ENCODE results near the gene FAM180A.

Gene FAM180A

DNA sequence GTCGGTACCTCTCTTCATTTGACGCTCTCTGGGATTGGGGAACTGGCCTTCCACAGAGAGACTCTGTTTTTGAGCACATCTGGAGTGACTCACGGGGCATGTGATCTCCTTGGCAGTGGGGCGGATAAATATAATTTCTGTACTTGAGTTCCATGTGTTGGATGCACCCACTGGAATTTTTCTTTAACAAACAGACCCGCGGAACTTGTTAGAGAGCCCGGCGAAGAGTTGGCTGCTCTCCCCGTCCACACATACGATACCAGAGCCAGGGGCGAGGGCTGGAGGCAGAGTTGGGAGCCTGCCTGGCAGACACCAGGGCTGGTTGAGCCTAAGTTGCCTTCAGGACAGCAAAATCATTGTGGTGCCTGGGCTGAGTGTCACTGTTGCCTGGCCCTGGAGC, at the start of gene FAM180A:
Gene FAM180A, minus strand, starts transcription at position 44 of the 400 bp plus-strand sequence. CDS start 233 bp downstream, outside the sequence.
- H3K4me3 ChIP-seq (ENCODE audit: control insufficient read depth, low read depth, low read length): peak within 1 kb of the TSS; percentile 38
- TF ChIP-seq, protein P1, sequence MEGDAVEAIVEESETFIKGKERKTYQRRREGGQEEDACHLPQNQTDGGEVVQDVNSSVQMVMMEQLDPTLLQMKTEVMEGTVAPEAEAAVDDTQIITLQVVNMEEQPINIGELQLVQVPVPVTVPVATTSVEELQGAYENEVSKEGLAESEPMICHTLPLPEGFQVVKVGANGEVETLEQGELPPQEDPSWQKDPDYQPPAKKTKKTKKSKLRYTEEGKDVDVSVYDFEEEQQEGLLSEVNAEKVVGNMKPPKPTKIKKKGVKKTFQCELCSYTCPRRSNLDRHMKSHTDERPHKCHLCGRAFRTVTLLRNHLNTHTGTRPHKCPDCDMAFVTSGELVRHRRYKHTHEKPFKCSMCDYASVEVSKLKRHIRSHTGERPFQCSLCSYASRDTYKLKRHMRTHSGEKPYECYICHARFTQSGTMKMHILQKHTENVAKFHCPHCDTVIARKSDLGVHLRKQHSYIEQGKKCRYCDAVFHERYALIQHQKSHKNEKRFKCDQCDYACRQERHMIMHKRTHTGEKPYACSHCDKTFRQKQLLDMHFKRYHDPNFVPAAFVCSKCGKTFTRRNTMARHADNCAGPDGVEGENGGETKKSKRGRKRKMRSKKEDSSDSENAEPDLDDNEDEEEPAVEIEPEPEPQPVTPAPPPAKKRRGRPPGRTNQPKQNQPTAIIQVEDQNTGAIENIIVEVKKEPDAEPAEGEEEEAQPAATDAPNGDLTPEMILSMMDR (IDR thresholded peaks at IDR 0.05; ENCODE audit: control insufficient read depth, insufficient read depth, low read depth, low read length, missing control alignments): no peak
- DNase-seq (ENCODE audit: low read depth): peak; percentile 69

DNA sequence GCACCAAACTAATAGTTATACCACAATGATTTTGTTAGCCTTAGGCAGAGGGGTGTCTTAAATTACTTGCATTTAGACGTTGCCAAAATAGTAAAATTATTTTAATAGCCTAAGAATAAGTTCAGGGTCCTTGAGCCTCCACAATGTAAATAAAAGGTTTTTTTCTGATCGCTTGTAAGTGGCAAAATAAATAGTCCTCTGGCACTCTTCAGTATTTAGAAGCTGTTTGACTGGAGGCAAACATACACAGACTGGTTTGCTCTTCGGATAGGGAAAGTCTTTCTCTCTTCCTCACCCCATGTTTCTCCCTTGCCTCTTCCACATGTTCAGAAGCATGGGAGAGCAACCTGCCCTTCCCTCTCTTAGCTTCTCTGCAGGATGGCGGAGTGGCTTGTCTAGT, 49.5 kb upstream of the FAM180A start:
- no peak for DNase-seq (ENCODE audit: low read depth)
- TF ChIP-seq, protein P1 (IDR thresholded peaks at IDR 0.05; ENCODE audit: control insufficient read depth, insufficient read depth, low read depth, low read length, missing control alignments): no peak

DNA sequence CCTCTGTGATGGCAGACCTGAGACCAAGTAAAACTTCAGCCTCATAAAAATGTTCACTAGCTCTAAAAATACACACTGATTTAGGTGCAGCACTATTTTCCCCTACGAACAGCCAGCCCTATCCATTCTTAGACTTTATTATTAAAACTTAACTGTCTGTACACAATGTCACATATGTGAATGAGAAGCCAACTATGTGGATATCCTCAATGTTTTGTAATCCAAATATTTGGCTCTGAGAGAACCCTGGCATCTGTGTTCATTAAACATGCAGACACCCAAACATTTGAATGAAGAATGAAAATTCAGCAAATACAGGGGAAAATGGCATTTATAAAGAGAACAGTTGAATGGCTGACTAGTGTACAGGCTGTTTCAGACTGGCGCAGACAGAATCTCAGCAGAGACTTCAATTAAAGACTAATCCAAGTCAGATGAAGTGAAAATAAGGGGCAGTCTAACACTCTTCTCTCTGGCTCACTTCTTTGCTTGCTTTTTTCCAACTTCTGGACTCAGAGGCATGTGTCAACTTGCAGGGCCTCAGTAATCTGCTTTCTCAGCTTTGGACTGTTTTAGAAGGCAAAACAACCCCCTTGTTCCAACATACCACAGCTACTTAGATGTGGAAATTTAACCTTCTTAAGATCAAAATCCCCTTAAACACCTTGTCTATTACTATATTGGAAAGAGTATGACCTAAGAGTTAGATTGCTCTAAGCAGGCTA, 47.4 kb upstream of the FAM180A start:
- no peak for DNase-seq (ENCODE audit: low read depth)

More for the DNA sequence above, 49.5 kb upstream of the FAM180A start:
- no peak overlapping the region for H3K4me3 ChIP-seq (ENCODE audit: control insufficient read depth, low read depth, low read length)

DNA sequence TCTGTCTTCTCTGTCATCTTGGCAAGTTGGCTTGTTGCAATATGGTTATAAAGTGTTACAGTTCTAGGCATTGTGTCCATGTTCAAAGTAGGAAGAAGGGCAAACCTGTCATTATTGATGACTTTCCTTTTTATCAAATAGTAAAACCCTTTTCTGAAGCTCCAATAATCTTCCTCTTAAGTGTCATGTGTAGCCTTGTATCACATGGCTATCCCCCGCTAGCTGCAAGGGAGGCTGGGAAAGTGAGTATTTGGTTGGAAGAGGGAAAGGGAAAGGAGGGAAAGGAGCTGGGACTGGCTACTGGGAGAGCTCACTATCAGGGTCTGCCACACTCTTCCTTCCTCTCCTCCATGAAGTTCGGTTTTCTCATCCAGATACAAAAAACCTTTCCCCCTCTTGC, 45.2 kb upstream of the FAM180A start:
- no peak overlapping the region for H3K4me3 ChIP-seq (ENCODE audit: control insufficient read depth, low read depth, low read length)
- no peak for DNase-seq (ENCODE audit: low read depth)
- TF ChIP-seq, protein P1 (IDR thresholded peaks at IDR 0.05; ENCODE audit: control insufficient read depth, insufficient read depth, low read depth, low read length, missing control alignments): no peak

More for the DNA sequence above, 47.4 kb upstream of the FAM180A start:
- TF ChIP-seq, protein P1 (IDR thresholded peaks at IDR 0.05; ENCODE audit: control insufficient read depth, insufficient read depth, low read depth, low read length, missing control alignments): no peak
- no peak overlapping the region for H3K4me3 ChIP-seq (ENCODE audit: control insufficient read depth, low read depth, low read length)

DNA sequence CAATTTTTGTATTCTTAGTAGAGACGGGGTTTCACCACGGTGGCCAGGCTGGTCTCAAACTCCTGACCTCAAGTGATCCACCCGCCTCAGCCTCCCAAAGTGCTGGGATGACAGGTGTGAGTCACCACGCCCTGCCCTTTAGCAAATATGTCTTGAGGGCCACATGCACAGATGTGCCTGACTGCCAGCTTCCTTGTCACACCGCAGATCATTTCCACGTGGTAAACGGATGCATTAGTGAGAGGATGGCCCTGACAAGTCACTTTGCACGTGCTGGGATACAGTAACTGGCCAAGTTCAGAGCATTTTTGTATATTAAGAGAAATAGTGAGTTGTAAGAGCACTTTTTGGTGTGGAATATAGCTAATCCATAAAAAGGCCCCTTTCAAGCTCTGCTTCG, 44.3 kb upstream of the FAM180A start:
- no peak overlapping the region for H3K4me3 ChIP-seq (ENCODE audit: control insufficient read depth, low read depth, low read length)
- DNase-seq (ENCODE audit: low read depth): no peak
- TF ChIP-seq, protein P1 (IDR thresholded peaks at IDR 0.05; ENCODE audit: control insufficient read depth, insufficient read depth, low read depth, low read length, missing control alignments): no peak

DNA sequence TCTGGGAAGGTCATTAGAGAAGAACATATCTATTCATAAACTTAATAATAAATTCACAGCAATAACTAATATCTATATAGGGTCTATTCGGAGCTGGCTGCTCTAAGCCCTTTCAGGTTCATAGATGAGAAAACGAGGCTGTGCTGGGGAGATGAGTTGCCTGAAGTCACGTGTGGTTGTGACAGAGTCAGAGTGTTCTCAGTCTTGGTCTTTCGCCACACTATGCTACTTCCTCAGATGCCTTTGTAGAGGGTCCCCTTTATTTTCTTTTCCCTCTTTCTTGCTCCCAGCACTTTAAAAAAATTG, 43.7 kb upstream of the FAM180A start:
- no peak for DNase-seq (ENCODE audit: low read depth)
- no peak overlapping the region for H3K4me3 ChIP-seq (ENCODE audit: control insufficient read depth, low read depth, low read length)
- TF ChIP-seq, protein P1 (IDR thresholded peaks at IDR 0.05; ENCODE audit: control insufficient read depth, insufficient read depth, low read depth, low read length, missing control alignments): no peak
